ENCODE data around the gene MB.
"Not testable (repeated sequence)": the region's sequence is repeated elsewhere in the genome, so short reads cannot be mapped to it uniquely, and the experiment has no call there.

The MB gene

DNA sequence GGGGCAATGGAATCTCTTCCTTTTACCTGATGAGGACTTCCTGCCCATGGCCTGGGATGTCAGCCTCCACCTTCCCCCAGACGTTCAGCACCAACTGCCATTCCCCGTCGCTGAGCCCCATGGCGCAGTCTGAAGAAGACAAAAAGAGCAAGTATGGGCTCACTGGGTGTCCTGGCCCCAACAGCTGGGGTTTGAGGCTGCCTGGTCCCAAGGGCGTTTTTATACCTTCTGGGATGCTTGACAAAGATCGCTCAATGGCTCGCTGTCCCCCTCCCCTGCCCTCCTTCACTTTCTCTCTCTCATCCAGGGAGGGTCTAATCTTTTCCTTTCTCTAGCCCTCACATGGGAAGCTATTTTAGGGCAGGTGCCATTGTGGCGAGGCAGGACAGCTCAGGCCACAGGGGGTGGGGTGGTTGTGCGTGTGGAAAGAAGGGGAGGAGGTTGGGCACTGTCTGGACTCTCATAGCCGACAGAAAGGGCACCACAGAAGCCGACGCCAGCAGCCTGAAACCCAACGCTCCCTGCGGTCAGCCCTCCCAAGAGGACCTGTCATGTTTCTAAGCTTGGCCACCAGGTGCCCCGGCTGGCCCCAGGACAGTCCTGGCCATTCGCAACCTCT is at the start of gene MB:
TSS of gene MB (minus strand) at position 193 of the 619 bp plus-strand sequence. CDS start at position 121, 72 bp downstream.
- FAIRE-seq = no peak
- DNase-seq (ENCODE audit: insufficient read length, low spot score) = no peak
- TF ChIP-seq, protein P1, sequence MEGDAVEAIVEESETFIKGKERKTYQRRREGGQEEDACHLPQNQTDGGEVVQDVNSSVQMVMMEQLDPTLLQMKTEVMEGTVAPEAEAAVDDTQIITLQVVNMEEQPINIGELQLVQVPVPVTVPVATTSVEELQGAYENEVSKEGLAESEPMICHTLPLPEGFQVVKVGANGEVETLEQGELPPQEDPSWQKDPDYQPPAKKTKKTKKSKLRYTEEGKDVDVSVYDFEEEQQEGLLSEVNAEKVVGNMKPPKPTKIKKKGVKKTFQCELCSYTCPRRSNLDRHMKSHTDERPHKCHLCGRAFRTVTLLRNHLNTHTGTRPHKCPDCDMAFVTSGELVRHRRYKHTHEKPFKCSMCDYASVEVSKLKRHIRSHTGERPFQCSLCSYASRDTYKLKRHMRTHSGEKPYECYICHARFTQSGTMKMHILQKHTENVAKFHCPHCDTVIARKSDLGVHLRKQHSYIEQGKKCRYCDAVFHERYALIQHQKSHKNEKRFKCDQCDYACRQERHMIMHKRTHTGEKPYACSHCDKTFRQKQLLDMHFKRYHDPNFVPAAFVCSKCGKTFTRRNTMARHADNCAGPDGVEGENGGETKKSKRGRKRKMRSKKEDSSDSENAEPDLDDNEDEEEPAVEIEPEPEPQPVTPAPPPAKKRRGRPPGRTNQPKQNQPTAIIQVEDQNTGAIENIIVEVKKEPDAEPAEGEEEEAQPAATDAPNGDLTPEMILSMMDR (IDR thresholded peaks at IDR 0.05; ENCODE audit: insufficient read depth, missing control alignments) = no peak

DNA sequence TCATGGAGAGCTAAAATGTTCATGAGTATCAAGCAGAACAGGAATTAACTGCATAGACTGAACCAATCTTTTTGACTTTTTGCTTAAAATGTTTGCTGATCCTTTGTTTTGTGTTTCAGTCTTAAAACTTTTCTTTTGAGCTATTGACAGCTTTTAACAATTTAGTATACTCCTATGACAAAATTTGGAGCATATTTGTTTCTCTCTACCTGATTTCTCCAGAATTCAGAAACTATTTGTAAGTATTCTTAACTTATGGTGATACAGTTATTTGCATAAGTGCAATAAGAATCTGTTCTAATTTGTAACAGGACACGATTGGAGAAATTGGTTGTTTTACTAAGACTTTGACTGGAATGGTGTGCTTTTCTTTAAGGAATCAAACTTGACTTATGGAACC is 49.6 kb upstream of the MB start:
- not testable (repeated sequence) for DNase-seq (ENCODE audit: insufficient read length, low spot score); FAIRE-seq

DNA sequence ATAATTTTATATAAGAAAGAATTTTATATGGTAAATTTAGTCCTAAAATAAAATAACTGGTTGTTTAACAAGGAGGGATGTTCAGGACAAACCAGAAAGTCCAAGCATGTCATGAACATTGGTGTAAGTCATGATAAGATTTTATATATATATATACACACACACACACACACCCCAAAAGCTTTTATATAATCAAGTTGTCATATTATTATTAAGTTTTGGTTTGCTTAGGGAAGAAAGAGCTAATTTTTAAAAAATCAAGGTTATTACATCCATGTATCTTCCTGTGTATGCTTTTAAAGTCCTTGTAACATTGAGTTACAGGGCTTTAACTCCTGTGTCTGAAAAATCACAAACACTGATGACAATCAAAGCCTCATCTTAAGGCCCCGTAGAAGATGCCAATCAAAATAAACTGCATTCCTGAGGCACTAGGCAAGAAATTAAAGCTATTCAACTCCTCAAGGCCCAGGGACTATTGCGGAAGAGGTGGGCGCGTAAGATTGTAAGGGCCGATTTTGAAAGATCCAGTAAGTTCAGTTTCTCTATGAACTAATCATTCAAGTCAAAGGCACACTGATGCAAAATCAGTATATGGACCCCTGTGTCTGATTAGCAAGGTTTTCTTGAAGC is 47.9 kb upstream of the MB start:
- TF ChIP-seq, protein P1 (IDR thresholded peaks at IDR 0.05; ENCODE audit: insufficient read depth, missing control alignments) = no peak
- no peak for DNase-seq (ENCODE audit: insufficient read length, low spot score)
- no peak for FAIRE-seq

DNA sequence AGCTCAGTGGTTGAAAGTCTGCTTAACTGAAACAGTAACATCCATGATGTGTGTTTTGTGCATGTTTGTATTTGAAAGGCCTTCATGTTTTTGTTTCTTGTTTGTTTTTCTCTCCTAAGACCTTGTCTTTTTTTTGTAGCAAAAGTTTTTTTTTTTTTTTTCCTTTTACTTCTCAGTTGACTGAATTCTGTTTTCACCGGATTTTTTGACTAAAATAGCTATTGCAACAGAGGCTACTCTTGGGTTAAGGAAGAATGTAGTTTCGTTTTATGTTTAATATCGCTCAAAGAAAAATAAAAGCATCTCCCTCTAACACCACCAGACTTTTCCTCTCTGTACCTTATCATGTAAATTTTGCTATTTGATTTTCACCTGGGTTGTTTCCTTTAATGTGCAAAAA is 46.2 kb upstream of the MB start:
- TF ChIP-seq, protein P1 (IDR thresholded peaks at IDR 0.05; ENCODE audit: insufficient read depth, missing control alignments) = no peak
- DNase-seq (ENCODE audit: insufficient read length, low spot score) (no peak), FAIRE-seq (no peak)

DNA sequence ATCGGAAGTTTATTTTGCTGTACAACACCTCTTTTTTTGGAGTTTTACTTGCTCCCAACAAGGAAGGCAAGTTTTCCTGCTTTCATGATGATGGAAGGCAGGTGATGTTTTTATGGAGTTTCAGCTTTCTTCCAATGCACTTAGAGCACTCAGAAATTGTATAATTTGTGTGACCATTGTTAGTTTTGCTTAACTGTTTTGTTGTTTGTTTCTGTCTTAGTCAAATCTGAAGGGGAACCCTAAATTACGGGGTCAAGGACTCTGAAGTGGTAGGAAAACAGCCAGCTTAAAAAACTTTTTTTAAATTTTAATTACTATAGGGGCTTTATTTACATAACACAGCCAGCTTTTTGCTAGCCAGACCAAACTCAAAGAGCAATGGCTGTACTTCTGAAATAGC is 45.8 kb upstream of the MB start:
- DNase-seq (ENCODE audit: insufficient read length, low spot score) (no peak), FAIRE-seq (no peak)
- TF ChIP-seq, protein P1 (IDR thresholded peaks at IDR 0.05; ENCODE audit: insufficient read depth, missing control alignments) = no peak

DNA sequence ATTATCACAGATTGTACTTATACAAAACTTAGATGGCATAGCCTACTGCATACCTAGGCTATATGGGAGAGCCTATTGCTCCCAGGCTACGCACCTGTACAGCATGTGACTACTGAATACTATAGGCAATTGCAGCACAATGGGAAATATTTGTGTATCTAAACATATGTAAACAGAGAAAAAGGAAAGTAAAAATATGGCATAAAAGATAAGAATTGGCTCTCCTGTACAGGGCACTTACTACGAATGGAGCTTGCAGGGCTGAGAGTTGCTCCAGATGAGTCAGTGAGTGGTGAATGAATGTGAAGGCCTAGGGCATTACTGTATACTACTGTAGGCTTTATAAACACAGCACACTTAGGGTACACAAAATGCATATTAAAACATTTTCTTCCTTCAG is 44.3 kb upstream of the MB start:
- DNase-seq (ENCODE audit: insufficient read length, low spot score) = no peak
- no peak for FAIRE-seq
- TF ChIP-seq, protein P1 (IDR thresholded peaks at IDR 0.05; ENCODE audit: insufficient read depth, missing control alignments) = no peak

DNA sequence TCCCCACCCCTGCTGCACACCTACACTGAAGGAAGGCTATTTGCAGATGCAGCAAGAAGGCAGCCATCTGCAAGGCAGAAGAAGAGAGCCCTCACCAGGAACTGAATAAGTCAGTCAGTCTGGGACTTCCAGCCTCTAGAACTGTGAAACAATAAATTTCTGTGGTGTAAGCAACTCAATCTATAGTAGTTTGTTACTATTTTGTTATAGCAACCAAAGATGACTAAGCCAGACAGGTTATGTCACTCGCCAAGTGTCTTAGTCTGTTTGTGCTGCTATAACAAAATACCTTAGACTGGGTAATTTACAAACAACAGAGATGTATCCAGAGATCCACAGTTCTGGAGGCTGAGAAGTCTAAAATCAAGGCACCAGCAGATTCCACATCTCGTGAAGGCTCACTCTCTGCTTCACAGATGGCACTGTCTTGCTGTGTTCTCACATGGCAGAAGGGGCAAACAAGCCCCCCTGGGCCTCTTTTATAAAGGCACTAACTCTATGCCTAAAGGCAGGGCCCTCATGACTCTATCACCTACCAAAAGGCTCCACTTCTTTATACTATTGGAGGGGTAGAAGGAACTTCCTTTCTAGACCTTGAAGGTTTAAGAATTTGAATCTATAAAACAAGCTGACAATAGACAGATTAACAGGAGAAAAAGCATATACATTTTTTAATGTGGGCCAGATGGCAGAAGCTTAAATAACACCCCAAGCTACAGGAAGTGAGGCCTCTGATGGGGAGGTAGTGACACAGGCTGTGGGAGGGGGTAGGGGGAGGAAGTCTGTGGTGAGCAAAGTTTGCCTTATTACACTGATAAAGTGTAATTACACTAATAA is 43.4 kb upstream of the MB start:
- DNase-seq (ENCODE audit: insufficient read length, low spot score) (no peak), FAIRE-seq (no peak)
- TF ChIP-seq, protein P1 (IDR thresholded peaks at IDR 0.05; ENCODE audit: insufficient read depth, missing control alignments) = no peak
